COLO829 (cell line): Measurements from ENCODE around the gene MRFAP1L1.
A peak's percentile ranks its signal among the peaks of the same experiment; 100 is the strongest.
"Not testable (repeated sequence)": the region's sequence is repeated elsewhere in the genome, so short reads cannot be mapped to it uniquely, and the experiment has no call there.

Source experiments
- DNase-seq: peaks from one replicate; pipeline ENCODE4 v3.0.0; 2012; ENCODE audit warnings: low spot score

Gene MRFAP1L1

DNA sequence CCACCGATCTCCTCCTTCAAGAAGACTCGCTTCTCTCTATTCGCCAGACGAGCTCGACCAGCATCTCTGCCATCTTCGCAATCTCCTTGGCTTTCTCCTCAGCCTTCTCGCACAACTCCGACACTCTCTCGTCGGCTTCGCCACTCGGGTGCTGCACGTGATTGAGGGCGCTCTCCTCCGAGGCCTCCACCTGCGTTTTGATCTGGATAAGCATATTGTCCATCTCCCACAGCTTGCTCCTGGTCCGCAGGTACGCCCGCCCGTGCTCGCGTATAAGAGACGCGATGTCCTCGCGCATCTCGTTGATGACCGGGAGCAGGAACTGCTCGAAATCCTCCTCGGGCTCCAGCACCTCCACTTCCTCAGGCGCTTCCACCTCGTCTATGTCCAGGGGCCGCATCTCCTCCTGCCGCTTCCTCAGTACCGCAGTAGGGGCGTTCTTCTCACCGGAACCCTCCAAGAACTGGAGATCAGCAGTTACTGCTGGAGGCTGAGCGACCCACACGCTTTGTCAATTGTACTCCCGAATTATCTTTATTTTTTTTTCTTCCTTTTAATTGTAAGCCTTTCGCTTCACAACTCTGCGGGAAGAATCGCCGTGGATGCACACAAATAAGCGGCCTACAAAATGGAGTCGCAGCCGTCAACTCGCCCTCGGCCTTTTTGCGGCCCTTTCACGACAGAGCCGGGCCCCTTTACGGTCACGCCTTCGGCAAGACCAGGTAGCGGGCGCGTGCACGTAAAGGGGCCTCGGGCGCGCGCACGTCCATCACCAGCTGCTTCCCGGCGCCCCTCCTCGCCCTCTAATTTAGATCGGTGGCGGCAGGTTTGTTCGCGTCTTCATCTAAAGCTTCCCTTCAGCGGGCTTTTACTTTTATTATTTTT is at the start of gene MRFAP1L1:
TSS of gene MRFAP1L1 (minus strand) at position 636 of the 885 bp plus-strand sequence. CDS start at position 400, 236 bp downstream.
- peak; percentile 87 for DNase-seq

DNA sequence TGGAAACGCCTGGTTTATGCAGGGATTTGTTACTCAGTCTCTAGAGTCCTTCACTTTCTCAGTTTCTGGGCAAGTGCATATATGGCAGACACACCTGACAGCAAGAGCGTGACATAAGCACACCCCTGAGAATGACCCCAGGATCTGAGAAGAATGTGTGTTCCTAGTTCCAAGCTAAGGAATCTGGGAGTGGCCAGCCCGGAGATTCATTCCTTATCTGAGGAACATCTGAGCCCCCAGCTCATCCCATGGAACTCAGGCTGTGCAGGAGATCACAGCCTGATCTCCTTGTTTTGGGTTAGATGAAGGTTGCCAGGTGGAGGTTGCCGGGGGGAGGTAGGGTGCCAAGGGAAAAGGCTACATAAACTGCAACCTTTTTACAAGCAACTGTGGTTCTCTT is 49.1 kb upstream of the MRFAP1L1 start:
- DNase-seq = no peak

DNA sequence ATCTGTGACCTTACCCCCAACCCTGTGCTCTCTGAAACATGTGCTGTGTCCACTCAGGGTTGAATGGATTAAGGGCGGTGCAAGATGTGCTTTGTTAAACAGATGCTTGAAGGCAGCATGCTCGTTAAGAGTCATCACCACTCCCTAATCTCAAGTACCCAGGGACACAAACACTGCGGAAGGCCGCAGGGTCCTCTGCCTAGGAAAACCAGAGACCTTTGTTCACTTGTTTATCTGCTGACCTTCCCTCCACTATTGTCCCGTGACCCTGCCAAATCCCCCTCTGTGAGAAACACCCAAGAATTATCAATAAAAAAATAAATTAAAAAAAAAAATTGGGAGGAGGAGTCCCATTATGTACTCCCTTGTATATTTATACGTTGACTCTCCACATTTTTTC is 46.7 kb upstream of the MRFAP1L1 start:
- DNase-seq = not testable (repeated sequence)

DNA sequence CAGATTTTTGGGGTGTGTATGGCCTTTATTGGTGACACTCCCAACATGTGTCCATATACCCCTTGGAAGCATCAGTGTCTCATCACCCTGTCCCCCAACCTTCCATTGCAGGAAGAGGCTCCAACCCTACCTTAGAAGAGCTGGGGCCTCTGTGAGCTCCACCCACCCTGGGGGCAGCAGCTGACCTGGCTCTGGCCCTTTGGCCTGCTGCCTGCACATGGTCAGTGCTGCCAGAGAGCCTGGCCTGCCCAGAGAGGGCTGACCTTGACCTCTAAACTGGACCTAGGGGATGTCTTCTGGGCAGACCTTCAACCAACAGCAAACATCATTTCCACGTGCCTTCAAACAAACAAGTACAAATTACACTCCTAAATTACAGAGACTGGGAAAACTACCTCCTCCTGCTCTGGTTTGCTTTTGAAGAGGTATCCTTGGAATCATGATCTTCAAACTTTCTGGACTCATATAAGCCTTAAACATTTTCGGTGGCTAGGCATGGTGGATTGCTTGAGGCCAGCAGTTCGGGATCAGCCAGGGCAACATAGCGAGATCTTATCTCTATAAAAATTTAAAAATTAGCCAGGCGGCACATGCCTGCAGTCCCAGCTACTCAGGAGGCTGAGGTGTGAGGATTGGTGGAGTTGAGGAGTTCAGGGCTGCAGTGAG is 45.6 kb upstream of the MRFAP1L1 start:
- DNase-seq = no peak

DNA sequence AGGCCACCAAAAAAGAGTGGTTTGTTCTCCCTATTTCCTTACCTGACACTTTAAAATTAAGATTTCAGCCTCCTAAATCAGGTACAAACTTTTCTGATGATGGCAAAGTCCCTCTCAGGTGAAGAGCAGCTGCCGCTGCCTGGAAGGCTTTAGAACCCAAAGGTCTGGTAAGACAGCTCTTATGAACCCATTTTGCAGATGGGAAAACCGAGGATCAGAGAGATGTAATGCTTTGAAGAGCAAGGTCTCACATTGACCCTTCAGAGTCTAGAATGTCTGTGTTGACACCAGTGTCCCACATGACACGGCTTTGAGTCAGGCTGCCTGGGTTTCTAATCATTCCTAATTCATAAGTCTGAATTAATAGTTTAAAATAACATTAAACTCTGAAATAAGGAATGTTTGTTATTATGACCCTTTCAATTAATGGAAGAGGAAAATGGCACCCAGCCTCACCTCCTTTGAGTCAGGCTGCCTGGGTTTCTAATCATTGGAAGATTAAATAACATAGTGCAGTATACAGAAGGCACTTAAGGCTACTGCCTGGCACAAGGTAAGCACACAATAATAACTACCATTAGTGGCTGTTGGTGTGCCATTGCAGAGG is 44.9 kb upstream of the MRFAP1L1 start:
- no peak for DNase-seq

DNA sequence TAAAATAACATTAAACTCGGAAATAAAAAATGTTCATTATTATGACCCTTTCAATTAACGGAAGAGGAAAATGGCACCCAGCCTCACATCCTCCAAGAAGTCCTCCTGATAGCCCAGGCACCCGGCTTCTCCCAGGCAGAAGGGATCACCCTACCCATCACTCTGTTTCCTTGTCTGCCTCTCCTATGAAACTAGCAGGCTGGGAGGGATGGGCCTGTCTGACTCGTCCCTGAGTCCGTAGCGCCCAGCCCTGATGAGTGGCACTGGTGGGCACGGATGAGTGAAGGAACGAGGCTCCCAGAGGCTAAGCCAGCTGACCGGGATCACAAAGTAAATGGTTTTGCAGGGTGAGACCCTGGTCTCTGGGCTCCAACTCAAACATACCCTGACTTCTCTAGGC is 44.2 kb upstream of the MRFAP1L1 start:
- DNase-seq = no peak

DNA sequence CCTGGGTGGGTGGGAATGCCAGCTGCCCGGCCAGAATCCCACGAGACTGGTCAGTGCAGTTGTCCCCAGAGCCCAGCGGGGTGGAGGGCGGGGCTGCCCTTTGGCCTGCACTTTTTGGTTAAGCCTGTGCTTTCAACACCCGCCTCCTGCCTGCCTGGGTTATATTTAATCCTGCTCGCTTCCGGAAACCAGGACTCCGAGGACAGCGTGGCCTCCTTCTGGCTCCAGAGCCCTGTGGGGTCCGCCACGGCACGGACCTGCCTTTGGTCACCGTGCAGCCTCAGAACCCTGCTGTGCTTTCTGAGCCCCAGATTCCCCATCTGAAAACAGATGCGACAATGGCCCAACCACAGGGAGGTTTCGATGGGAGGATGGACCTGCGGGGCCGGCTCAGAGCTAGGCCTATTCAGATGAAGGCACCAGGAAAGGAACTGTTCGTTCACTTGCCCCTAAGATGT is 43.5 kb upstream of the MRFAP1L1 start:
- DNase-seq = no peak

DNA sequence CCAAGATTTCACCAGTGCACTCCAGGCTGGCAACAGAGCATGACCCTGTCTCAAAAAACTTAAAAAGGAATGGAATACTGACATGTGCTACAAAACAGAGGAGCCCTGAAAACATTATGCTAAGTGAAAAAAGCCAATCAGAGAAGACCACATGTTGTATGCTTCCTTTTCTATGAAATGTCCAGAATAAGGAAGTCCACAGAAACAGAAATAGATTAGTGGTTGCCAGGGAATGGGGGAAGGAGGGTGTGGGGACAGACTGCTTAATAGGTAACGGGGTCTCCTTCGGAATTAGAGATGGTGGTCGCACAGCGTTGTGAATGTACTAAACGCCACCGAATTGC is 42.8 kb upstream of the MRFAP1L1 start:
- DNase-seq = no peak

DNA sequence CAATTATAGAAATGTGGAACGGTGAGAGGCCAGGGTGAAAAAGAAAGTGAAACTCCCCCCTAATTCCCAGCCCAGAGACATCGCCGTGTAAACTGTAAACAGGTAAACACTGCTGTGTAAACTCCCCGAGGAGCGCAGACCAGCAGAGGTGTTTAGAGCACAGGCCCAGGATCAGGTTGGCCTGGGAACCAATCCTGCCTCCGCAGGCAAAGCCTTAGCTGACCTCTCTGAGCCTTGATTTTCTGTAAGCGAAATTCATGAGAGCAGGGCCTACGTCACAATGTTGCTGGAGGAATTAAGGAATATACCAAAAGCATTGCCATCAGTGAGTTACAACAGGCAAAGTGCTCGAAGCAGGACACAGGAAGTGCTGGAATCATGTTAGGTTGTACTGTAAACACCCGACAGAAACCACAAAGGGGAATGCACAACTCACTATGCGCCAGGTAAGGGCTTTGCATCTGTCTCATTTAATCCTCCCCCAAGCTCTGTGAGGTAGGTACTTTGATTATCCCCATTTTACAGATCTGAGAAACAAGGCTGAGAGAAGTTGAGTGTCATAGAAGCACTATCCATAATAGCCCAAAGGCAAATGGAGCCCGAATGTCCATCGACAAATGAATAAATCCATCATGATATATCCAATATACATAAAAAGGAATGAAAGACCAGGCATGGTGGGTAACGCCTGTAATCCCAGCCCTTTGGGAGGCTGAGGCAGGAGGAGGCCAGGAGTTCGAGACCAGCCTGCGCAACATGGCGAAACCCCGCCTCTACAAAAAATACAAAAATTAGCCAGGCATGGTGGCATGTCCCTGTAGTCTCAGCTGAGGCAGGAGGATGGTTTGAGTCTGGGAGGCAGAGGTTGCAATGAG is 42.2 kb upstream of the MRFAP1L1 start:
- no peak for DNase-seq

DNA sequence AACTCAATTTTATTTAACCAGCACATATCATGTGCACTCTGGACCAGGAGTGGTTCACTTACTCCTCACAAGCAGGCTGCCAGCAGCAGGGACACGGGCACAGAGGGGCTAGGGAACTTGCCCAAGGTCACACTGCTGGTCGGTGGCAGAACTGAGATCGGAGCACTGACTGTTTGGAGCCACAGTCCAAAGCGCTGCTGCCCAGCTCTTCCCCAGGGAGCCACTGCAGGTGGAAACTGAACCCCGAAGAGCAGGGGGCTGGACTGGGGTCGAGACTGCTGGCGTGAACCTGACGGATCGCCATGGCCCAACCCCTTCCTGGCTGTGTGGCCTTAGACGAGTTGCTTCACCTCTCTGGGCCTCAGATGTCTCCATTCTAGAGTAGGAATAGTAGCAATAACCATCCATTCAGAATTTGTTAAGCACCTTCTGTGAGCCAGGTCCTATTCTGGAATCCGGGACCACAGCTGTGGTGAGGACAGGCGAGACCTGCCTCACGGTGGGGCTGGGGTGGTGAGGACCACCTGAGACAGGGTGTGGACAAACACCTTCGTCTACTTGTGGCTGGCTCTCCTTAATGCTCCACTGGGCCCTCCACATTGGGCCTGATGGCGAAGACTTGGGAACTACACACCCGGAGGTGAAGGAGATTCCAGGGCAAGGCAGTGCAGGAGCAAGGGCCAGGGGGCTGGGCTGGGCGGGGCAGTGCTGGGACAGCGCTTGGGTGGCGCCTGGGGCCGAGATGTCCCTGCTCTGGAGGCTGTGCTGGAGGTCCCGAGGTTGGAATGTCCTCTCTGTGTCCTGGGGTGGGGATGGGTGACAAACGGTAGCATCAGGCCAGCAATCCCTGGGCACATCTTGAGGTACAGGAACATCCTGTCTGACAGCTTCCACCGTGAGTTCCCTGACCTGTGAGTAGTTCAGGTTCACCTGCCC is 40.9 kb upstream of the MRFAP1L1 start:
- no peak for DNase-seq

DNA sequence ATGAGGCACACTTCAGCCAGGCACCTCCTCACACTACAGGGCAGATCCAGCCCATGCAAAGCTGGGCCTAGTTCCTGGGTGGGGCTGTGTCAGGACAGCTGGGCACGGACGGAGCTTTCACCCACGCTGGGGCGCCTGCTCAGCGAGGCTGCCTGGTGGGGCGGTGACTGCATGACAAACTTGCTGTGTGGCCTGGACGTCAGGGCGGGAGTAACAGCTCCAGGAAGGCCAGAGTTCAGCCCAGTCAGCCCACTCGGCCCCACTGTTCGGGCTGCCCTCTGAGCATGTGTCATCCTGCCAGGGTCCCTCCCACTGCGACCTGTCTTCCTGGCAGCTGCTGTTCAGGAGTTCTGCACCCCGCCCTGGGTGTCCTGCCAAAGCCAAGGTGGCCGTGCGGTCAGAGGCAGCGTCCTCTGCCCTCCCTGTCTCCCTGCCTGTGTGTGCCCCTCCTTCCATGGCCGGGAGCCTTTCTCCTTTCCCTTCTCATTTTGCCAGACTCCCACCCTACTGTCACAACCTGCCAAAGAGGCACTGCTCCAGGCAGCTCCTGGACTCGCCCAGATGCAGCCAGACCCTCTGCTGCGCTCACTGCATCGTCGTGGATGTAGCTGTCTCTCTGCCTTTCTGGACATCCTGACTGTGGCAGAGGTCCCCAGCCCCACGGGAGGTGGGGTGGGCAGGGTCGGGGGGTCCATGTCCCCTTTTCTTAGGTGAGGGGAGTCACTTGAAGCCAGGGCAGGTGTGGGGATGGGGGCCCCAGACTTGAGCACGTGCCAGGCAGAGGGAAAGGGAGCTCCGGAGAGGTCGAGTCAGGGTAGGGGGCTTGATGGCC is 39.9 kb upstream of the MRFAP1L1 start:
- DNase-seq = no peak

DNA sequence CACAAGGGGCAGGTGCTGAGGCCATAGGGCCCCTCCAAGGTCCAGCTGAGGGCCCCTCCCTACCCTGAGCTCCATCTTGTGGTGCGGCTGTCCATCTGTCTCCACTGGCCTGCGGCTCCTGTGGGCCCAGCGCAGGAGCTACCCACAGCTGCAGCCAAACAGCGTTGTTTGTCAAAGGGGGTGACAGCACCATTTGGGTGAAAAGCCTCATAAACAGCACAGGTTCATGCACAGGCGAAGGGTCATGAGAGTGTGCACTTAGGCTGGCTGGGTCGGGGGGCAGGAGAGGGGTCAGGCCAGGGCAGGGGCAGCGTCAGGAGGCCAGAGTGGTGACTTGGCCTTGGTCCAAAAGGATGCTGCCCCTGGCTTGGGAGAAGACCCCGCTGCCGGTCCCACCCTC is 38.6 kb upstream of the MRFAP1L1 start:
- no peak for DNase-seq

DNA sequence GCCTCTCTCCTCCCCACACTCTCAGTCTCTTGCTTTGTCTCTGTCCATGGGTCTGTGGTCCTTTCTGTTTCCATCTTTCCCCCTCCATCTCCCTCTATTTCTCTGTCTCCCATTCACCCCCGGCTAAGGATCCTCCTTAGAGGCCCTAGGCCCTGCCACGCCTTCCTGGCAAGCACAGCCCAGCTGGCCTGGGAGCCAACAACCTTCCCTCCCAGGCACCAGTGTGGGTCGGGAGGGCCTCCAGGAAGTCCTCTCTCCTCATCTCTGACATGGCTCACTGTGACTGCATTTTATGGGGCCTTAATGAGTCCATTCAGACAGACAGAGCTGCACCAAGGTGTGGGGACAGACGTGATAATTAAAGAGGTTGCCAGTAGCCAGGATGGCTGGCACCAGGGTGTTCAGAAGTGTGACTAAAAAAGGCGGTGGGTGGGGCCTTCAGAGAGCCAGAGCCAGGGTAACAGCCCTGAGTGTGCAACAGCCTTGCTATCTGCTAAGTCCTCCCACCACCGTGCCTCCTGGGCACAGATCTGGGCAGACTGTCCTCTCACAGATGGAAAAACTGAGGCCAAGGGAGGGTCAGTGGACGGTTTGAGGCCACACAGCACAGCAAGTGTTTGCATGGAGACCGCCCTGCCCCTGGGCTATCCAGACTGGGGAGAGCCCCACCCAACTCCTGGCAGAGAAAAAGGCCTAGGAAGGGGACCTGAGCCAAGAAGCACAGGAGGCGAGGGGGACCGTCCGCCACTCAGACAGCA is 37.8 kb upstream of the MRFAP1L1 start:
- DNase-seq = no peak

DNA sequence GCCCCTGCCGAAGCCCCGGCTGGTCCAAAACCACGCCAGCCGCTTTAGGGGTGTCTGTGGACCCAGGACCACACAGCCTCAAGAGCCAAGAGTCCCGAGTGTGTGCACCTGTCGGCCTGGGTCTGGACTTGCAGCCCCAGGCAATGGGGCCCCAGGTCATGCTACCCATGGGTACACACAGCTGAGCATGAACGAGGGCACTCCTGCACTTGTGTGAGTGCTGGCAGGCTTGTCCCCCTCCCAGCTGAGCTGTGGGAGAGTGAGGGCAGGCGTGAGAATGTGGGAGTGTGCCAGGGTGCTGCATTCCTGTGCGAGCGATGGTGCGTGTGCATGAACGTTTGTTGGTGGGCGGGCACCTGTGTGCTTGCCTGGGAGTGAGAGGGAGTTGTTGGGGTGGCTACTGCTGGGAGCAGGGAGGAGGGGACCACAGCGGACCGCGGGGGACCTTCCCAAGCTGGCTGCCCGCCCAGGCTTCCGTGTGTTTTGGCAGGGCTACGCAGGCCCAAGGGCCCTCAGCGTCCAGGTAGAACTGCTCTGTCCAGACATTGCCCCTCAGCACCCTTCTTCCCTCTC is 37.1 kb upstream of the MRFAP1L1 start:
- no peak for DNase-seq

DNA sequence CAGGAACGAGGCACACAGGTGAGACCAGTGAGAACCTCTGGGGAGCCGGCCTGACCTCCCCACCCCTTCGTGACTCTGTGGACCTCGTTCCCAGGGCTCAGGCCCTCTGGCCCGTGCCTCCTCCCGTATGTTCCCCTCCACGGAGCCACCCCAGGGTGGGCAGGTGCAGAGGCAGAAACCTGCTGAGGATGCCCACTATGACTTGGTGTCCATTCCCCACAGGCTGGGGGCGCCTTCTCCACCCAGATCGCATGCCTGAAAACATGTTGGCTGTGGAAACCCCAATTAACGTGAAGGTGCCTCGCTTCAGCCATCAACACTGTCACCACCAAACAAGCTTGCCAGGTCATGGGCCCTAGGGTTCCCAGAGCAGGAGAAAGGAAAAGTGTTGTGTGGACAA is 33.3 kb upstream of the MRFAP1L1 start:
- no peak for DNase-seq

DNA sequence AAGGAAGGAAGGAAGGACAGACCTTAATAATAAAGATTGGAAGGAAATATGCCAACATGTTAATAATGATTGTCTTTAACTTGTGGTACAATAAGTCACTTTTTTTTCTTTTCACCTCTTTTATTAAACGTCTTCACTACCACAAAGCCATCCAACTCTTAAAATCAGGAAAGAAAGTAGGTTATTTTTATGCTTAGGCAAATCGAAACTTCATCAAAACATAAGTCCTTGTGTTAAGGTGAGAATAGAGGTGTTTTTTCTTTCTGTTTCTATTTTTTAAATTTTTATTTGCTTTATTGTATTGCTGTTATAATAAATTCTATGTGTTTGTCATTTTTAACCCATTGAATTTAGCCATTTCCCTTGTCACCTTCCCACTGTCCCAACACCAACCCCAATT is 32.8 kb upstream of the MRFAP1L1 start:
- no peak for DNase-seq

DNA sequence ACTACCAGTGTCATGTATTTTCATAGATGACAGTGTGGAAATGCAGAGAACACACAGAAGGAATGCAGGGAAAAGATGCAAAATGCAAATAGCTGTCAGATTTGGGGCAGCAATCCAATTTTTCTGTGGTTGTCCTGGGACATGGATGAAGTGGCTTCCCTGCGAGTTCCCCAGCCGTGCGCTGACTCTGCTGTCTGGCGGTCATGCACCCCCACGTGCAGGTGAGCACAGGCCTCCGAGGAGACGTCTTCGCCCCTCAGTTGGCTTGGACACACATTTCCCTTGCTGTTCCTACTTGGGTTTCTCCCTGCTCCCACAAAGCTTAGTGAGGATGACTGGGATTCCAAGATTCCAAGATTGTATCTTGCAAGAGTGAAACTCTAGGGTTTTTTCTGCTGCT is 30.7 kb upstream of the MRFAP1L1 start:
- no peak for DNase-seq

DNA sequence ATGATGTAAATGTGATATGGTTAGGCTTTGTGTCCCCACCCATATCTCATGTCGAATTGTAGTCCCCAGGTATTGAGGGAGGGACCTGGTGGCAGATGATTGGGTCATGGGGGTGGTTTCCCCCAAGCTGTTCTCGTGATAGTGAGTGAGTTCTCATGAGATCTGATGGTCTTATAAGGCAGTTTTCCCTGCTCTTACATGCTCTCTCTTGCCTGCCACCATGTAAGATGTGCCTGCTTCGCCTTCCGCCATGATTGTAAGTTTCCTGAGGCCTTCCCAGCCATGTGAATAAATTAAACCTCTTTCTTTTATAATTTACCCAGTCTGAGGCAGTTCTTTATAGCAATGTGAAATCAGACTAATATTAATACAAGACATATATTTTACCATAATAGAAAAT is 30.3 kb upstream of the MRFAP1L1 start:
- DNase-seq = no peak
